GM18870 (cell line): Measurements from ENCODE around the gene FLYWCH1.

ENCODE experiments used
- ATAC-seq: cut with Tn5 transposase; IDR thresholded peaks from one replicate; pipeline ENCODE4 v1.9.1; 2021; ENCODE audit warnings: moderate library complexity; ENCODE audit not compliant: unreplicated experiment

Gene FLYWCH1

GRCh38 chr16:2967721-2968161, 56.0 kb downstream of the FLYWCH1 start:
- no peak for ATAC-seq

- no peak for ATAC-seq
Observed at GRCh38 chr16:2968368-2968737, 56.6 kb downstream of the FLYWCH1 start.

GRCh38 chr16:2968738-2969544, 57.2 kb downstream of the FLYWCH1 start, which contains the start of gene PAQR4:
TSS of gene PAQR4 (plus strand) at chr16:2969348. CDS start at chr16:2969675, 327 bp downstream.
- peak; percentile 38 for ATAC-seq

GRCh38 chr16:2969545-2970521, 58.1 kb downstream of the FLYWCH1 start:
- ATAC-seq = peak; percentile 10

- no peak for ATAC-seq
Observed at GRCh38 chr16:2970563-2970962, 58.8 kb downstream of the FLYWCH1 start.

GRCh38 chr16:2971134-2971984, 59.6 kb downstream of the FLYWCH1 start:
- ATAC-seq = no peak

- no peak for ATAC-seq
Observed at GRCh38 chr16:2971985-2972784, 60.5 kb downstream of the FLYWCH1 start.

- ATAC-seq = no peak
Observed at GRCh38 chr16:2973093-2973492, 61.4 kb downstream of the FLYWCH1 start.

GRCh38 chr16:2973605-2974318, 62.0 kb downstream of the FLYWCH1 start:
- no peak for ATAC-seq

GRCh38 chr16:2974319-2975056, 62.8 kb downstream of the FLYWCH1 start:
- ATAC-seq = no peak

GRCh38 chr16:2975161-2975795, 63.5 kb downstream of the FLYWCH1 start:
- ATAC-seq = no peak

GRCh38 chr16:2976201-2976600, 64.5 kb downstream of the FLYWCH1 start:
- ATAC-seq = no peak

GRCh38 chr16:2976673-2977072, 64.9 kb downstream of the FLYWCH1 start:
- ATAC-seq = no peak

GRCh38 chr16:2977440-2977839, 65.7 kb downstream of the FLYWCH1 start:
- no peak for ATAC-seq

- no peak for ATAC-seq
Observed at GRCh38 chr16:2979669-2980226, 68.0 kb downstream of the FLYWCH1 start.

- ATAC-seq = no peak
Observed at GRCh38 chr16:2980227-2981176, 68.8 kb downstream of the FLYWCH1 start, which contains the start of gene PKMYT1. TSS of gene PKMYT1 (minus strand) at chr16:2980446. CDS start at chr16:2979657, 789 bp downstream.
